Stimulated activated effector memory CD8-positive, alpha-beta T cell treated with anti-CD3 and anti-CD28 coated beads, Interleukin-12 subunit alpha, Interleukin-12 subunit beta, amount 100 ng/mL, for 72 hours (primary cell): ENCODE results near the gene APEH.

ENCODE experiments used
- ATAC-seq: fragments of 150-1000 bp; cut with Tn5 transposase; 2 replicates; pipeline ENCODE4 v1.10.0; 2021
- DNase-seq, 2 donors: peaks; one replicate each; pipeline ENCODE4 v3.0.0; 2021 to 2022; ENCODE audit warnings: low spot score in 2 of 2
- H3K27ac Mint-ChIP-seq: one replicate; pipeline ENCODE4 v1.8.0; 2022; ENCODE audit warnings: mild to moderate bottlenecking, mixed read lengths
- H3K36me3 Mint-ChIP-seq: one replicate; pipeline ENCODE4 v1.8.0; 2022; ENCODE audit warnings: mild to moderate bottlenecking, mixed read lengths
- H3K4me1 Mint-ChIP-seq: one replicate; pipeline ENCODE4 v1.8.0; 2022; ENCODE audit warnings: mixed read lengths
- H3K4me3 Mint-ChIP-seq: one replicate; pipeline ENCODE4 v1.8.0; 2022; ENCODE audit warnings: mild to moderate bottlenecking, mixed read lengths
- H3K9me3 Mint-ChIP-seq: one replicate; pipeline ENCODE4 v1.8.0; 2022; ENCODE audit warnings: mixed read lengths

The APEH gene

GRCh38 chr3:49657208-49657915, 16.8 kb upstream of the APEH start:
- DNase-seq (no peak), ATAC-seq (no peak)
- no peak overlapping the region for H3K27ac Mint-ChIP-seq
- H3K4me3 Mint-ChIP-seq: no peak overlapping the region
- no peaks in the 10 kb centered on the region for H3K9me3 Mint-ChIP-seq
- H3K36me3 Mint-ChIP-seq: no peaks in the 10 kb centered on the region
- peaks cover 5% of the 10 kb centered on the region for H3K4me1 Mint-ChIP-seq

GRCh38 chr3:49658711-49659110, 15.4 kb upstream of the APEH start:
- H3K4me1 Mint-ChIP-seq: peaks cover 5% of the 10 kb centered on the region
- DNase-seq: no peak

GRCh38 chr3:49659756-49660155, 14.4 kb upstream of the APEH start:
- no peak for ATAC-seq
- Mint-ChIP-seq H3K27ac (no peak overlapping the region), H3K4me3 (no peak overlapping the region), H3K9me3 (no peaks in the 10 kb centered on the region), H3K4me1 (peaks cover 5% of the 10 kb centered on the region), H3K36me3 (no peaks in the 10 kb centered on the region)
- no peak for DNase-seq

More at GRCh38 chr3:49658711-49659110, 15.4 kb upstream of the APEH start:
- no peaks in the 10 kb centered on the region for H3K36me3 Mint-ChIP-seq
- no peak for ATAC-seq
- H3K9me3 Mint-ChIP-seq: no peaks in the 10 kb centered on the region
- H3K27ac Mint-ChIP-seq: no peak overlapping the region
- no peak overlapping the region for H3K4me3 Mint-ChIP-seq

- Mint-ChIP-seq H3K36me3 (no peaks in the 10 kb centered on the region), H3K27ac (no peak overlapping the region), H3K9me3 (no peaks in the 10 kb centered on the region), H3K4me3 (no peak overlapping the region), H3K4me1 (peaks cover 10% of the 10 kb centered on the region)
- ATAC-seq (no peak), DNase-seq (no peak)
Observed at GRCh38 chr3:49661281-49661680, 12.9 kb upstream of the APEH start.

- Mint-ChIP-seq H3K27ac (no peak overlapping the region), H3K4me1 (peaks cover 6% of the 10 kb centered on the region), H3K9me3 (no peaks in the 10 kb centered on the region), H3K36me3 (no peaks in the 10 kb centered on the region), H3K4me3 (no peak overlapping the region)
- ATAC-seq (no peak), DNase-seq (no peak)
Observed at GRCh38 chr3:49662021-49662420, 12.1 kb upstream of the APEH start.

GRCh38 chr3:49662720-49663413, 11.3 kb upstream of the APEH start:
- DNase-seq (no peak), ATAC-seq (no peak)
- H3K4me1 Mint-ChIP-seq: peaks cover 6% of the 10 kb centered on the region
- H3K36me3 Mint-ChIP-seq: no peaks in the 10 kb centered on the region
- no peaks in the 10 kb centered on the region for H3K9me3 Mint-ChIP-seq
- no peak overlapping the region for H3K27ac Mint-ChIP-seq
- no peak overlapping the region for H3K4me3 Mint-ChIP-seq

GRCh38 chr3:49663831-49664230, 10.3 kb upstream of the APEH start:
- ATAC-seq (no peak), DNase-seq (no peak)
- no peaks in the 10 kb centered on the region for H3K36me3 Mint-ChIP-seq
- peaks cover 6% of the 10 kb centered on the region for H3K4me1 Mint-ChIP-seq
- H3K9me3 Mint-ChIP-seq: no peaks in the 10 kb centered on the region
- H3K4me3 Mint-ChIP-seq: no peak overlapping the region
- no peak overlapping the region for H3K27ac Mint-ChIP-seq

- no peak for ATAC-seq
- no peak for DNase-seq
- Mint-ChIP-seq H3K27ac (peak overlapping the region; percentile 65), H3K4me1 (peaks cover 6% of the 10 kb centered on the region), H3K36me3 (no peaks in the 10 kb centered on the region), H3K4me3 (no peak overlapping the region), H3K9me3 (no peaks in the 10 kb centered on the region)
Observed at GRCh38 chr3:49664300-49664699, 9.9 kb upstream of the APEH start.

- Mint-ChIP-seq H3K9me3 (no peaks in the 10 kb centered on the region), H3K4me1 (peaks cover 6% of the 10 kb centered on the region)
- no peak for ATAC-seq
Observed at GRCh38 chr3:49665822-49666519, 8.2 kb upstream of the APEH start.

GRCh38 chr3:49666592-49666991, 7.6 kb upstream of the APEH start:
- no peak for ATAC-seq

More at GRCh38 chr3:49665822-49666519, 8.2 kb upstream of the APEH start:
- Mint-ChIP-seq H3K27ac (peak overlapping the region; percentile 58), H3K36me3 (no peaks in the 10 kb centered on the region), H3K4me3 (no peak overlapping the region)
- no peak for DNase-seq

GRCh38 chr3:49667701-49668413, 6.3 kb upstream of the APEH start:
- H3K4me3 Mint-ChIP-seq: no peak overlapping the region
- no peak overlapping the region for H3K27ac Mint-ChIP-seq
- no peak for DNase-seq
- no peak for ATAC-seq
- H3K36me3 Mint-ChIP-seq: no peaks in the 10 kb centered on the region
- peaks cover 13% of the 10 kb centered on the region for H3K4me1 Mint-ChIP-seq
- H3K9me3 Mint-ChIP-seq: no peaks in the 10 kb centered on the region

More at GRCh38 chr3:49666592-49666991, 7.6 kb upstream of the APEH start:
- Mint-ChIP-seq H3K9me3 (no peaks in the 10 kb centered on the region), H3K36me3 (no peaks in the 10 kb centered on the region), H3K27ac (peak overlapping the region; percentile 58), H3K4me3 (no peak overlapping the region), H3K4me1 (peaks cover 6% of the 10 kb centered on the region)
- DNase-seq: no peak

GRCh38 chr3:49668414-49668797, 5.7 kb upstream of the APEH start:
- peaks cover 2% of the 10 kb centered on the region for H3K36me3 Mint-ChIP-seq
- H3K4me3 Mint-ChIP-seq: no peak overlapping the region
- H3K27ac Mint-ChIP-seq: no peak overlapping the region
- DNase-seq (no peak), ATAC-seq (no peak)
- no peaks in the 10 kb centered on the region for H3K9me3 Mint-ChIP-seq
- peaks cover 13% of the 10 kb centered on the region for H3K4me1 Mint-ChIP-seq

- Mint-ChIP-seq H3K4me3 (no peak overlapping the region), H3K9me3 (no peaks in the 10 kb centered on the region), H3K27ac (no peak overlapping the region), H3K36me3 (peaks cover 7% of the 10 kb centered on the region), H3K4me1 (peaks cover 13% of the 10 kb centered on the region)
- ATAC-seq (no peak), DNase-seq (no peak)
Observed at GRCh38 chr3:49668861-49669260, 5.3 kb upstream of the APEH start.

GRCh38 chr3:49669352-49669751, 4.8 kb upstream of the APEH start:
- ATAC-seq: no peak
- DNase-seq: no peak
- peaks cover 13% of the 10 kb centered on the region for H3K4me1 Mint-ChIP-seq
- H3K36me3 Mint-ChIP-seq: peaks cover 11% of the 10 kb centered on the region
- no peaks in the 10 kb centered on the region for H3K9me3 Mint-ChIP-seq
- H3K27ac Mint-ChIP-seq: no peak overlapping the region
- no peak overlapping the region for H3K4me3 Mint-ChIP-seq

GRCh38 chr3:49670940-49671290, 3.2 kb upstream of the APEH start:
- ATAC-seq: no peak
- Mint-ChIP-seq H3K4me1 (peaks cover 21% of the 10 kb centered on the region), H3K27ac (no peak overlapping the region), H3K9me3 (no peaks in the 10 kb centered on the region), H3K4me3 (no peak overlapping the region), H3K36me3 (peaks cover 14% of the 10 kb centered on the region)
- no peak for DNase-seq
